ENCODE results near the gene FBXO45. TPM values are rescaled to one million over a fixed set of nuclear protein-coding genes. Genes with fewer than 3 reads are reported as not detected.
"Not testable (repeated sequence)": the region's sequence is repeated elsewhere in the genome, so short reads cannot be mapped to it uniquely, and the experiment has no call there.

FBXO45 gene
- total RNA-seq, 1 donor from 2014 or later = 8.2 TPM

GRCh38 chr3:196537319-196537984, 31.0 kb upstream of the FBXO45 start:
- intact Hi-C loops (cut with DNase I) = no loop called here
- H3K27me3 ChIP-seq = no peaks in the 10 kb centered on the region
- H3K4me3 ChIP-seq = no peak overlapping the region
- H3K36me3 ChIP-seq = no peaks in the 10 kb centered on the region
- ATAC-seq = no peak
- H3K9me3 ChIP-seq = no peaks in the 10 kb centered on the region
- no peak for DNase-seq
- TF ChIP-seq, protein P1, sequence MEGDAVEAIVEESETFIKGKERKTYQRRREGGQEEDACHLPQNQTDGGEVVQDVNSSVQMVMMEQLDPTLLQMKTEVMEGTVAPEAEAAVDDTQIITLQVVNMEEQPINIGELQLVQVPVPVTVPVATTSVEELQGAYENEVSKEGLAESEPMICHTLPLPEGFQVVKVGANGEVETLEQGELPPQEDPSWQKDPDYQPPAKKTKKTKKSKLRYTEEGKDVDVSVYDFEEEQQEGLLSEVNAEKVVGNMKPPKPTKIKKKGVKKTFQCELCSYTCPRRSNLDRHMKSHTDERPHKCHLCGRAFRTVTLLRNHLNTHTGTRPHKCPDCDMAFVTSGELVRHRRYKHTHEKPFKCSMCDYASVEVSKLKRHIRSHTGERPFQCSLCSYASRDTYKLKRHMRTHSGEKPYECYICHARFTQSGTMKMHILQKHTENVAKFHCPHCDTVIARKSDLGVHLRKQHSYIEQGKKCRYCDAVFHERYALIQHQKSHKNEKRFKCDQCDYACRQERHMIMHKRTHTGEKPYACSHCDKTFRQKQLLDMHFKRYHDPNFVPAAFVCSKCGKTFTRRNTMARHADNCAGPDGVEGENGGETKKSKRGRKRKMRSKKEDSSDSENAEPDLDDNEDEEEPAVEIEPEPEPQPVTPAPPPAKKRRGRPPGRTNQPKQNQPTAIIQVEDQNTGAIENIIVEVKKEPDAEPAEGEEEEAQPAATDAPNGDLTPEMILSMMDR (IDR thresholded peaks at IDR 0.05) = peak; percentile 71
- H3K4me1 ChIP-seq = no peaks in the 10 kb centered on the region
- H3K27ac ChIP-seq = no peak overlapping the region

DNA sequence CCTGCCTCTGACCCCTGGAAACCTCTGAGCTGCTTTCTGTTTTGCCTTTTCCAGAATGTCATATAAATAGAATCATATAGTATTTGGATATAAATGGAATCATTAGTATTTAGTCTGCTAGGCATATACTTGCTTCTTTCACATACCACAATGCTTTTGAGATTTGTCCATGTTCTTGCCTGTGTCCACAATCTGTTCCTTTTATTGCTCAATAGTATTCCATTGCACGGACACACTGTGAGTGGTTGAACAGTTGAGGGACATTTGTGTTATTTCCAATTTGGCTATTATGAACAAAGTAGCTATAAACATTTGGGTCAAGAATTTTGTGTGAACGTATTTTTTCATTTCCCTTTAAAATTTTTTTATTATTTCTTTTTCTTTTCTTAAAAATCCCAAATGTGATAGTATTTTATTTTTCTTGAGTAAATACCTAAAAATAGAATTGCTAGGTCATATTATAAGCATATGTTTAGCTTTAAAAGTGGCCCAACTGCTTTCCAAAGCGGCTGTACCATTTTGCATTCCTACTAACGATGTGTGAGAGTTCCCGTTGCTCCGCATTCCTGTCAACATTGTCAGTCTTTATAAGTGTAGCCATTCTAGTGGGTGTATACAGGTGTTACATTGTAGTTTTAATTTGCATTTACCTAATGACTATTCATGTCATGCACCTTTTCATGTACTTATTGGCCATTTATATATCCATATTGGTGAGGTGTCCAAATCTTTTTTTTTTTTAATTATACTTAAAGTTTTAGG, 26.6 kb upstream of the FBXO45 start:
- TF ChIP-seq, protein P1 (IDR thresholded peaks at IDR 0.05) = no peak
- Histone ChIP-seq H3K27ac (no peak overlapping the region), H3K4me1 (no peaks in the 10 kb centered on the region), H3K9me3 (no peaks in the 10 kb centered on the region), H3K36me3 (no peaks in the 10 kb centered on the region), H3K4me3 (no peak overlapping the region), H3K27me3 (no peaks in the 10 kb centered on the region)
- DNase-seq = no peak
- intact Hi-C loops (cut with DNase I) = no loop called here
- ATAC-seq = no peak

DNA sequence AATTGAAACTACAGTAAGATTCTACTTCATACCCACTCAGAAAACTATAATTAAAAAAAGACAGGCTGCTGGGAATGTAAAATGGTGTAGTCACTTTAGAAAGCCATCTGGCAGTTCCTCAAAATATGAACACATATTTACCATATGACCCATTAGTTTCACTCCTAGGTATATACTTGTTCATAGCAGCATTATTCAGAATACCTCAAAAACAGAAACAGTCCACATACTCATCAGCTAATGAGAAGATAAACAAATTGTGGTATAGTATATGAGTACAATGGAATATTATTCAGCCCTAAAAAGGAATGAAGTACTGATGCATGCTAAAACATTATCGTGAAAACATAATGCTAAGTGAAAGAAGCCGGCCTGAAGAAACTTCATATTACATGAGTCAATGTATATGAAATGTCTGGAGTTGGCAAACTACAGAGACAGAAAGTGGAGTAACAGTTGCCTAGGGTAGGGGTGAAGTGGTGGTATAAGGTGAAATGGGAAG, 23.9 kb upstream of the FBXO45 start:
- intact Hi-C loops (cut with DNase I) = no loop called here
- TF ChIP-seq, protein P1 (IDR thresholded peaks at IDR 0.05) = no peak
- Histone ChIP-seq H3K4me1 (no peaks in the 10 kb centered on the region), H3K27me3 (no peaks in the 10 kb centered on the region), H3K9me3 (no peaks in the 10 kb centered on the region), H3K36me3 (no peaks in the 10 kb centered on the region), H3K4me3 (no peak overlapping the region), H3K27ac (no peak overlapping the region)
- DNase-seq = no peak
- no peak for ATAC-seq

GRCh38 chr3:196546537-196546936, 21.9 kb upstream of the FBXO45 start:
- Histone ChIP-seq H3K36me3 (no peaks in the 10 kb centered on the region), H3K4me3 (no peak overlapping the region), H3K4me1 (no peaks in the 10 kb centered on the region), H3K27me3 (no peaks in the 10 kb centered on the region), H3K27ac (no peak overlapping the region), H3K9me3 (no peaks in the 10 kb centered on the region)
- intact Hi-C loops (cut with DNase I) = no loop called here
- ATAC-seq = no peak
- TF ChIP-seq, protein P1 (IDR thresholded peaks at IDR 0.05) = no peak
- DNase-seq = no peak

- DNase-seq (no peak), ATAC-seq (no peak)
- H3K4me1 ChIP-seq = no peaks in the 10 kb centered on the region
- no peak overlapping the region for H3K4me3 ChIP-seq
- H3K27ac ChIP-seq = no peak overlapping the region
- no peaks in the 10 kb centered on the region for H3K9me3 ChIP-seq
- intact Hi-C loops (cut with DNase I) = no loop called here
- no peaks in the 10 kb centered on the region for H3K36me3 ChIP-seq
- TF ChIP-seq, protein P1 (IDR thresholded peaks at IDR 0.05) = no peak
- H3K27me3 ChIP-seq = no peaks in the 10 kb centered on the region
These were observed 21.4 kb upstream of the FBXO45 start for GRCh38 chr3:196547067-196547466.

- H3K9me3 ChIP-seq; DNase-seq; ATAC-seq; H3K36me3 ChIP-seq; intact Hi-C loops (cut with DNase I); H3K4me3 ChIP-seq; H3K27me3 ChIP-seq; H3K27ac ChIP-seq; H3K4me1 ChIP-seq: not testable (repeated sequence)
These were observed 19.1 kb upstream of the FBXO45 start for GRCh38 chr3:196549312-196549711.

GRCh38 chr3:196550172-196550571, 18.3 kb upstream of the FBXO45 start:
- H3K4me3 ChIP-seq; intact Hi-C loops (cut with DNase I); H3K27ac ChIP-seq; H3K4me1 ChIP-seq; DNase-seq; H3K9me3 ChIP-seq; ATAC-seq; H3K27me3 ChIP-seq: not testable (repeated sequence)
- H3K36me3 ChIP-seq = peaks cover 11% of the 10 kb centered on the region
